ENCODE results near the gene GSKIP.

GRCh38 chr14:96385385-96385784 is 22.1 kb downstream of the GSKIP start:
- TF ChIP-seq CTCF (conservative IDR thresholded peaks at IDR 0.05; ENCODE audit: low read depth, low read length), result no peak
- no peak for TF ChIP-seq EZH2 (IDR thresholded peaks at IDR 0.05; ENCODE audit: low read length, unreplicated experiment)
- no peak for TF ChIP-seq EZH2phosphoT487 (IDR thresholded peaks at IDR 0.05; ENCODE audit: borderline replicate concordance, low read length)
